IMR-90 (cell line): Measurements from ENCODE around the gene C3orf52. TPM values are rescaled to one million over a fixed set of nuclear protein-coding genes. Genes with fewer than 3 reads are reported as not detected.

Experiments
- ATAC-seq: fragments of 200-7000 bp; cut with Tn5 transposase; 2 replicates; pipeline ENCODE4 v1.9.1; 2020; ENCODE audit warnings: low read depth, mild to moderate bottlenecking, moderate library complexity
- BruUV-seq: library from RNA; stranded (reverse); fragments of 400-500 nt; replicated peaks from 2 replicates; lab custom pipeline; 2021; lab: Mats Ljungman, UMichigan
- CTCF ChIA-PET: fragments of 300-600 bp; formaldehyde crosslinking; extraction: SDS; loops from one replicate; lab custom pipeline; 2021; ENCODE audit warnings: antibody characterized with exemption; lab: Yijun Ruan, JAX
- POLR2A ChIA-PET: fragments of 300-600 bp; sonication (Branson Sonifier 250); formaldehyde crosslinking; loops from one replicate; lab custom pipeline; 2022; ENCODE audit warnings: antibody characterized with exemption; ENCODE audit not compliant: unreplicated experiment; lab: Charles Lee
- DNase-seq: peaks from one replicate; pipeline ENCODE4 v3.0.0; 2013
- H2AFZ ChIP-seq: replicated peaks from 2 replicates; pipeline ENCODE3; 2013; ENCODE audit warnings: low read length, mild to moderate bottlenecking; ENCODE audit not compliant: poor library complexity
- H2AK5ac ChIP-seq: 2 replicates; pipeline ENCODE4 v1.6.1; 2013; ENCODE audit warnings: low read depth, low read length, inconsistent platforms
- H2AK9ac ChIP-seq: replicated peaks from 2 replicates; pipeline ENCODE3; 2013; ENCODE audit warnings: mild to moderate bottlenecking, low read depth, low read length, moderate library complexity; ENCODE audit not compliant: poor library complexity
- H2BK120ac ChIP-seq: 2 replicates; pipeline ENCODE4 v1.6.1; 2013; ENCODE audit warnings: low read depth, low read length, inconsistent platforms
- H2BK15ac ChIP-seq: 3 replicates; pipeline ENCODE4 v1.6.1; 2013; ENCODE audit warnings: low read depth, low read length, inconsistent platforms
- H2BK20ac ChIP-seq: 2 replicates; pipeline ENCODE4 v1.6.1; 2013; ENCODE audit warnings: low read depth, mild to moderate bottlenecking, inconsistent platforms, low read length, moderate library complexity
- H2BK5ac ChIP-seq: 2 replicates; pipeline ENCODE4 v1.6.1; 2013; ENCODE audit warnings: mild to moderate bottlenecking, low read depth, low read length, inconsistent platforms; ENCODE audit not compliant: poor library complexity, severe bottlenecking
- H3K14ac ChIP-seq: replicated peaks from 2 replicates; pipeline ENCODE4 v1.6.1; 2013; ENCODE audit warnings: low read depth, low read length, inconsistent platforms
- H3K18ac ChIP-seq: 2 replicates; pipeline ENCODE4 v1.6.1; 2013; ENCODE audit warnings: low read depth, low read length, control low read depth
- H3K23ac ChIP-seq: 2 replicates; pipeline ENCODE4 v1.6.1; 2013; ENCODE audit warnings: low read depth, low read length, inconsistent platforms
- H3K27ac ChIP-seq: 2 replicates; pipeline ENCODE4 v1.5.1; 2013; ENCODE audit warnings: mild to moderate bottlenecking, control low read depth, low read length; ENCODE audit not compliant: insufficient read depth
- H3K27me3 ChIP-seq: 2 replicates; pipeline ENCODE4 v1.6.1; 2013; ENCODE audit warnings: low read length; ENCODE audit not compliant: control insufficient read depth, insufficient read depth
- H3K36me3 ChIP-seq: 2 replicates; pipeline ENCODE4 v1.6.1; 2013; ENCODE audit warnings: low read length, mixed read lengths; ENCODE audit not compliant: control insufficient read depth, insufficient read depth
- H3K4ac ChIP-seq: 2 replicates; pipeline ENCODE4 v1.6.1; 2013; ENCODE audit warnings: low read depth, low read length, inconsistent platforms
- H3K4me1 ChIP-seq: 2 replicates; pipeline ENCODE4 v1.6.1; 2013; ENCODE audit warnings: low read length, mixed read lengths; ENCODE audit not compliant: control insufficient read depth, insufficient read depth
- H3K4me2 ChIP-seq: 2 replicates; pipeline ENCODE4 v1.6.1; 2013; ENCODE audit warnings: low read depth, mild to moderate bottlenecking, control low read depth, low read length, moderate library complexity
- H3K4me3 ChIP-seq: 2 replicates; pipeline ENCODE4 v1.5.1; 2013; ENCODE audit warnings: low read depth, mild to moderate bottlenecking, control low read depth, low read length, moderate library complexity; ENCODE audit not compliant: insufficient read depth
- H3K56ac ChIP-seq: 2 replicates; pipeline ENCODE4 v1.6.1; 2013; ENCODE audit warnings: low read length, inconsistent platforms; ENCODE audit not compliant: insufficient read depth; ENCODE audit errors: extremely low read depth
- H3K79me1 ChIP-seq, 2 experiments: 2 replicates each; pipeline ENCODE4 v1.6.1; 2013; ENCODE audit warnings: low read length in 2 of 2, inconsistent platforms in 1 of 2, low read depth in 1 of 2
- H3K9ac ChIP-seq: 2 replicates; pipeline ENCODE4 v1.6.1; 2013; ENCODE audit warnings: low read depth, low read length, control low read depth
- H3K9me1 ChIP-seq: 2 replicates; pipeline ENCODE4 v1.6.1; 2013; ENCODE audit warnings: low read length, inconsistent platforms; ENCODE audit not compliant: insufficient read depth
- H3K9me3 ChIP-seq: 2 replicates; pipeline ENCODE4 v1.6.1; 2013; ENCODE audit warnings: low read length; ENCODE audit not compliant: control insufficient read depth, insufficient read depth
- H4K20me1 ChIP-seq: 2 replicates; pipeline ENCODE4 v1.6.1; 2013; ENCODE audit warnings: low read length, inconsistent platforms; ENCODE audit not compliant: insufficient read depth
- H4K5ac ChIP-seq: 2 replicates; pipeline ENCODE4 v1.6.1; 2013; ENCODE audit warnings: mild to moderate bottlenecking, low read depth, low read length, control low read depth
- H4K8ac ChIP-seq, 2 experiments: 2 replicates each; pipeline ENCODE4 v1.6.1; 2013; ENCODE audit warnings: low read depth in 2 of 2, low read length in 2 of 2, control low read depth in 1 of 2, inconsistent platforms in 1 of 2
- H4K91ac ChIP-seq: 2 replicates; pipeline ENCODE4 v1.6.1; 2013; ENCODE audit warnings: low read depth, low read length, inconsistent platforms; ENCODE audit not compliant: insufficient read depth
- BHLHE40 ChIP-seq: fragments of 150-350 bp; IDR thresholded peaks from 2 replicates; pipeline ENCODE4 v1.6.1; 2016; ENCODE audit warnings: mild to moderate bottlenecking, low read depth, low read length
- CEBPB ChIP-seq: IDR thresholded peaks from 2 replicates; pipeline ENCODE4 v1.6.1; 2012; ENCODE audit warnings: low read depth, low read length, improper control_type of control experiment
- CHD1 ChIP-seq: IDR thresholded peaks from 2 replicates; pipeline ENCODE4 v1.6.1; 2012; ENCODE audit warnings: low read depth, low read length, improper control_type of control experiment
- MAFK ChIP-seq: IDR thresholded peaks from 2 replicates; pipeline ENCODE4 v1.6.1; 2012; ENCODE audit warnings: low read depth, low read length, improper control_type of control experiment
- MAZ ChIP-seq: IDR thresholded peaks from 2 replicates; pipeline ENCODE4 v1.6.1; 2012; ENCODE audit warnings: low read depth, mild to moderate bottlenecking, low read length, improper control_type of control experiment, moderate library complexity, borderline replicate concordance
- MXI1 ChIP-seq: IDR thresholded peaks from 2 replicates; pipeline ENCODE4 v1.6.1; 2012; ENCODE audit warnings: low read depth, mild to moderate bottlenecking, low read length, moderate library complexity, borderline replicate concordance
- NFE2L2 ChIP-seq: fragments of 150-350 bp; IDR thresholded peaks from 2 replicates; pipeline ENCODE4 v1.6.1; 2016; ENCODE audit warnings: low read depth, mild to moderate bottlenecking, low read length
- POLR2A ChIP-seq: IDR thresholded peaks from 2 replicates; pipeline ENCODE4 v1.6.1; 2012; ENCODE audit warnings: mild to moderate bottlenecking, low read depth, low read length
- RAD21 ChIP-seq: IDR thresholded peaks from 2 replicates; pipeline ENCODE4 v1.6.1; 2012; ENCODE audit warnings: low read length, improper control_type of control experiment
- RCOR1 ChIP-seq: IDR thresholded peaks from 2 replicates; pipeline ENCODE4 v1.6.1; 2012; ENCODE audit warnings: mild to moderate bottlenecking, low read length, improper control_type of control experiment; ENCODE audit not compliant: insufficient replicate concordance
- RFX5 ChIP-seq: IDR thresholded peaks from 2 replicates; pipeline ENCODE4 v1.8.0; 2012; ENCODE audit warnings: low read depth, mild to moderate bottlenecking, low read length, moderate library complexity
- SMC3 ChIP-seq: fragments of 150-350 bp; IDR thresholded peaks from 2 replicates; pipeline ENCODE4 v1.6.1; 2016; ENCODE audit warnings: low read depth, mild to moderate bottlenecking, antibody characterized with exemption, low read length, moderate library complexity
- USF2 ChIP-seq: fragments of 150-350 bp; IDR thresholded peaks from 2 replicates; pipeline ENCODE4 v1.6.1; 2017; ENCODE audit warnings: mild to moderate bottlenecking, antibody characterized with exemption, low read length, low read depth
- WGBS, 2 experiments: methylation state at CpG; one replicate each; pipeline versions ENCODE4 v1.1.5 to v1.1.7; 2013; ENCODE audit warnings: missing lambda C conversion rate in 2 of 2; ENCODE audit not compliant: insufficient read length in 1 of 2; ENCODE audit errors: extremely low coverage in 2 of 2; 5-methylcytosine and 5-hydroxymethylcytosine counted together
- dilution Hi-C: fragments of 300-500 bp; cut with HindIII; formaldehyde crosslinking; loops from one replicate; pipeline ENCODE4 v1.14.3; 2018; ENCODE audit warnings: low sequenced_read_pairs; ENCODE audit not compliant: unreplicated experiment
- in situ Hi-C: fragments of 300-500 bp; cut with MboI; formaldehyde crosslinking; loops from 3 replicates; pipeline ENCODE4 v1.14.3; 2019; ENCODE audit warnings: low sequenced_read_pairs, inconsistent platforms, mixed read lengths
- intact Hi-C: fragments of 100-400 bp; cut with micrococcal nuclease; formaldehyde crosslinking; loops from 2 replicates; pipeline ENCODE4 v1.10.0; 2022
- polyA plus RNA-seq, 3 experiments: library from polyadenylated mRNA; depleted of rRNA; stranded (reverse); fragments of >200 nt; gene quantifications; 2 replicates each; pipeline ENCODE4 v1.2.3, GENCODE V29; 2012; ENCODE audit warnings: low replicate concordance in 1 of 3
- total RNA-seq: library from RNA; depleted of rRNA; stranded (reverse); fragments of >200 nt; gene quantifications from 2 replicates; pipeline ENCODE4 v1.2.3, GENCODE V29; 2012
- TF ChIP-seq, protein P1 (sequence below): fragments of 150-350 bp; IDR thresholded peaks from 2 replicates; pipeline ENCODE4 v1.6.1; 2016; ENCODE audit warnings: low read depth, mild to moderate bottlenecking, low read length, moderate library complexity, borderline replicate concordance
- TF ChIP-seq, protein P2 (sequence below): conservative IDR thresholded peaks from 2 replicates; pipeline ENCODE4 v1.5.1; 2012; ENCODE audit warnings: mild to moderate bottlenecking, low read depth, low read length, improper control_type of control experiment

Gene C3orf52
- total and polyA plus RNA-seq, 2 of the 4 experiments (the other 2 are of a cell fraction): 7.5 to 12.5 TPM

DNA sequence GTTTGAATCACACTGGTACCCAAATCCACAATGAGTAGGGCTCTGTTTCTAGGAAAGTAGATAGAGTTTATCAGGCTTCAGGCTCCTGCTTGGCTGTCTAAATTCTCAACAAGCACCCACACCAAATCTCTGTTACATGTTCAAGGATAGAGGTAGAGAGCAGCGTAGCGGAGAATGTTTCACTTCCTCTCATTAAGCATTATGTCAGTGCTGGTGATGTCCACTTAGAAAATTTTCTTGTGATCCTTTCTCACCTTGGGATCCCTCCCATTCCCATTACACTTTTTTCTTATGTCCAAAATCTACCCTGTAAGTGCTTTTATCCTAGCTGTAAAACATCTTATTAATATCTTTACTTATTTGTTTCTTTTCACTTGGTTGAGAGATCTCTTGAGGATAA, 81.6 kb downstream of the C3orf52 start:
- Histone ChIP-seq H2AK9ac (no peak overlapping the region), H2AK5ac (no peak overlapping the region), H3K27ac (no peak overlapping the region), H3K9ac (no peak overlapping the region), H2BK20ac (no peak overlapping the region), H3K9me1 (no peaks in the 10 kb centered on the region), H3K4me1 (no peaks in the 10 kb centered on the region), H2BK5ac (no peak overlapping the region), H4K20me1 (no peaks in the 10 kb centered on the region), H3K18ac (no peak overlapping the region), H3K4ac (no peak overlapping the region), H3K36me3 (no peaks in the 10 kb centered on the region), H4K8ac (no peak overlapping the region), H4K91ac (no peak overlapping the region), H2BK120ac (no peak overlapping the region), H2BK15ac (no peak overlapping the region), H4K5ac (no peak overlapping the region), H3K14ac (no peak overlapping the region), H3K79me1 (no peaks in the 10 kb centered on the region), H3K4me2 (no peak overlapping the region), H3K4me3 (no peak overlapping the region), H3K56ac (no peak overlapping the region), H3K9me3 (no peaks in the 10 kb centered on the region), H3K27me3 (no peaks in the 10 kb centered on the region), H3K23ac (no peak overlapping the region), H2AFZ (no peak overlapping the region)
- ATAC-seq: no peak
- dilution Hi-C loops: no loop called here
- no CpG with 5 or more reads among the region's 2 CpGs for WGBS, 2 experiments
- BruUV-seq: no TSS peak
- TF ChIP-seq USF2 (no peak), RFX5 (no peak), RCOR1 (no peak), BHLHE40 (no peak), CHD1 (no peak), MAZ (no peak), CEBPB (no peak), NFE2L2 (no peak), SMC3 (no peak), MAFK (no peak), POLR2A (no peak), RAD21 (no peak), MXI1 (no peak)
- TF ChIP-seq, protein P1, sequence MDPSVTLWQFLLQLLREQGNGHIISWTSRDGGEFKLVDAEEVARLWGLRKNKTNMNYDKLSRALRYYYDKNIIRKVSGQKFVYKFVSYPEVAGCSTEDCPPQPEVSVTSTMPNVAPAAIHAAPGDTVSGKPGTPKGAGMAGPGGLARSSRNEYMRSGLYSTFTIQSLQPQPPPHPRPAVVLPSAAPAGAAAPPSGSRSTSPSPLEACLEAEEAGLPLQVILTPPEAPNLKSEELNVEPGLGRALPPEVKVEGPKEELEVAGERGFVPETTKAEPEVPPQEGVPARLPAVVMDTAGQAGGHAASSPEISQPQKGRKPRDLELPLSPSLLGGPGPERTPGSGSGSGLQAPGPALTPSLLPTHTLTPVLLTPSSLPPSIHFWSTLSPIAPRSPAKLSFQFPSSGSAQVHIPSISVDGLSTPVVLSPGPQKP: no peak
- TF ChIP-seq, protein P2, sequence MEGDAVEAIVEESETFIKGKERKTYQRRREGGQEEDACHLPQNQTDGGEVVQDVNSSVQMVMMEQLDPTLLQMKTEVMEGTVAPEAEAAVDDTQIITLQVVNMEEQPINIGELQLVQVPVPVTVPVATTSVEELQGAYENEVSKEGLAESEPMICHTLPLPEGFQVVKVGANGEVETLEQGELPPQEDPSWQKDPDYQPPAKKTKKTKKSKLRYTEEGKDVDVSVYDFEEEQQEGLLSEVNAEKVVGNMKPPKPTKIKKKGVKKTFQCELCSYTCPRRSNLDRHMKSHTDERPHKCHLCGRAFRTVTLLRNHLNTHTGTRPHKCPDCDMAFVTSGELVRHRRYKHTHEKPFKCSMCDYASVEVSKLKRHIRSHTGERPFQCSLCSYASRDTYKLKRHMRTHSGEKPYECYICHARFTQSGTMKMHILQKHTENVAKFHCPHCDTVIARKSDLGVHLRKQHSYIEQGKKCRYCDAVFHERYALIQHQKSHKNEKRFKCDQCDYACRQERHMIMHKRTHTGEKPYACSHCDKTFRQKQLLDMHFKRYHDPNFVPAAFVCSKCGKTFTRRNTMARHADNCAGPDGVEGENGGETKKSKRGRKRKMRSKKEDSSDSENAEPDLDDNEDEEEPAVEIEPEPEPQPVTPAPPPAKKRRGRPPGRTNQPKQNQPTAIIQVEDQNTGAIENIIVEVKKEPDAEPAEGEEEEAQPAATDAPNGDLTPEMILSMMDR: no peak
- CTCF ChIA-PET: interaction anchor here (1.0 kb wide), 1 partner anchor 12 kb away, joined by 3 read pairs; no protein-coding TSS in a partner anchor
- in situ Hi-C loops: no loop called here
- POLR2A ChIA-PET: no interaction called here
- intact Hi-C loops: no loop called here
- no peak for DNase-seq
